Measurements from ENCODE around the gene CPM. TPM values are rescaled to one million over a fixed set of nuclear protein-coding genes. Genes with fewer than 3 reads are reported as not detected.

Gene CPM
- total RNA-seq, 2 experiments from 2014 or later = 3.8 to 13.0 TPM

- intact Hi-C loops (cut with micrococcal nuclease; ENCODE audit: unreplicated experiment) = no loop called here
- Histone ChIP-seq H3K9me2 (ENCODE audit: insufficient read depth, low read length) (no peaks in the 10 kb centered on the region), H2AFZ (ENCODE audit: low read length) (no peak overlapping the region), H3K4me1 (ENCODE audit: insufficient read depth, low read length, poor library complexity, severe bottlenecking) (no peaks in the 10 kb centered on the region), H3K27ac (ENCODE audit: low read depth, low read length, poor library complexity, severe bottlenecking) (no peak overlapping the region), H4K20me1 (ENCODE audit: insufficient read depth, low read length) (no peaks in the 10 kb centered on the region), H3K9me3 (ENCODE audit: low read length) (no peaks in the 10 kb centered on the region), H3K4me2 (ENCODE audit: low read length) (no peak overlapping the region), H3K36me3 (ENCODE audit: insufficient read depth, low read length) (no peaks in the 10 kb centered on the region), H3K4me3 (ENCODE audit: low read depth, low read length, poor library complexity, severe bottlenecking) (no peak overlapping the region), H3K79me2 (ENCODE audit: insufficient read depth, low read depth, low read length) (no peaks in the 10 kb centered on the region)
- no TSS peak for BruUV-seq (replicated peaks)
- ChIA-PET POLR2A (interaction anchor here (1.8 kb wide), 1 partner anchor 9 kb away, joined by 8 read pairs; no protein-coding TSS in a partner anchor), CTCF (ENCODE audit: unreplicated experiment) (interaction anchor here (0.9 kb wide), 1 partner anchor 44 kb away, joined by 3 read pairs; no protein-coding TSS in a partner anchor)
- no peak for DNase-seq (ENCODE audit: low spot score)
- TF ChIP-seq EZH2phosphoT487 (IDR thresholded peaks at IDR 0.05; ENCODE audit: borderline replicate concordance, low read depth, low read length) = no peak
- TF ChIP-seq, protein P1, sequence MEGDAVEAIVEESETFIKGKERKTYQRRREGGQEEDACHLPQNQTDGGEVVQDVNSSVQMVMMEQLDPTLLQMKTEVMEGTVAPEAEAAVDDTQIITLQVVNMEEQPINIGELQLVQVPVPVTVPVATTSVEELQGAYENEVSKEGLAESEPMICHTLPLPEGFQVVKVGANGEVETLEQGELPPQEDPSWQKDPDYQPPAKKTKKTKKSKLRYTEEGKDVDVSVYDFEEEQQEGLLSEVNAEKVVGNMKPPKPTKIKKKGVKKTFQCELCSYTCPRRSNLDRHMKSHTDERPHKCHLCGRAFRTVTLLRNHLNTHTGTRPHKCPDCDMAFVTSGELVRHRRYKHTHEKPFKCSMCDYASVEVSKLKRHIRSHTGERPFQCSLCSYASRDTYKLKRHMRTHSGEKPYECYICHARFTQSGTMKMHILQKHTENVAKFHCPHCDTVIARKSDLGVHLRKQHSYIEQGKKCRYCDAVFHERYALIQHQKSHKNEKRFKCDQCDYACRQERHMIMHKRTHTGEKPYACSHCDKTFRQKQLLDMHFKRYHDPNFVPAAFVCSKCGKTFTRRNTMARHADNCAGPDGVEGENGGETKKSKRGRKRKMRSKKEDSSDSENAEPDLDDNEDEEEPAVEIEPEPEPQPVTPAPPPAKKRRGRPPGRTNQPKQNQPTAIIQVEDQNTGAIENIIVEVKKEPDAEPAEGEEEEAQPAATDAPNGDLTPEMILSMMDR (conservative IDR thresholded peaks at IDR 0.05; ENCODE audit: low read length) = no peak
Measured at GRCh38 chr12:68911197-68911718, 21.7 kb downstream of the CPM start.

DNA sequence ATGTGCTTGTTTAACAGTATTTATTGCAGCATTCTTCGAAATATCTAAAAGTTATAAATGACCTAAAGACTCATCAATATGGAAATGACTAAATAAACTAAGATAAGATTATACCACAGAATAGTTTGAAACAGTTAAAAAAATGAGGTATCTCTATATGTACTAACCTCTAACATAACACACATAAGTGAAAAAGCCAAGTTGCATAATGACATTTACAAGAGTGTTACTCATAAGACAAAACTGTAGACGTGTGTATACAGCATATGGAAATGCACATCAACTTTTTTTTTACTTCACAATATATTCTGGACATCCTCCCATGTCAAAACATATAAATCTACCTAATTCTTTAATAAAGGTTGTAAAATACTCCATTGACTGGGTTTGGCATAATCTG lies 22.8 kb downstream of the CPM start:
- ChIA-PET POLR2A (interaction anchor here (0.7 to 1.8 kb wide), 2 partner anchors 8 to 12 kb away, joined by 3 to 8 read pairs; no protein-coding TSS in a partner anchor), CTCF (ENCODE audit: unreplicated experiment) (no interaction called here)
- DNase-seq (ENCODE audit: low spot score) = no peak
- Histone ChIP-seq H4K20me1 (ENCODE audit: insufficient read depth, low read length) (no peaks in the 10 kb centered on the region), H3K9me3 (ENCODE audit: low read length) (no peaks in the 10 kb centered on the region), H3K79me2 (ENCODE audit: insufficient read depth, low read depth, low read length) (no peaks in the 10 kb centered on the region), H3K4me1 (ENCODE audit: insufficient read depth, low read length, poor library complexity, severe bottlenecking) (peaks cover 1% of the 10 kb centered on the region), H3K4me2 (ENCODE audit: low read length) (no peak overlapping the region), H3K4me3 (ENCODE audit: low read depth, low read length, poor library complexity, severe bottlenecking) (no peak overlapping the region), H3K9me2 (ENCODE audit: insufficient read depth, low read length) (no peaks in the 10 kb centered on the region), H3K36me3 (ENCODE audit: insufficient read depth, low read length) (no peaks in the 10 kb centered on the region), H3K27ac (ENCODE audit: low read depth, low read length, poor library complexity, severe bottlenecking) (no peak overlapping the region), H2AFZ (ENCODE audit: low read length) (no peak overlapping the region)
- intact Hi-C loops (cut with micrococcal nuclease; ENCODE audit: unreplicated experiment) = no loop called here
- BruUV-seq (replicated peaks) = no TSS peak
- TF ChIP-seq, protein P1 (conservative IDR thresholded peaks at IDR 0.05; ENCODE audit: low read length) = no peak
- no peak for TF ChIP-seq EZH2phosphoT487 (IDR thresholded peaks at IDR 0.05; ENCODE audit: borderline replicate concordance, low read depth, low read length)

GRCh38 chr12:68908076-68908475 lies 24.9 kb downstream of the CPM start:
- no peaks in the 10 kb centered on the region for H3K9me3 ChIP-seq (ENCODE audit: low read length)
- H3K4me1 ChIP-seq (ENCODE audit: insufficient read depth, low read length, poor library complexity, severe bottlenecking) = peaks cover 15% of the 10 kb centered on the region
- H3K4me2 ChIP-seq (ENCODE audit: low read length) = no peak overlapping the region
- no peaks in the 10 kb centered on the region for H3K9me2 ChIP-seq (ENCODE audit: insufficient read depth, low read length)
- no peak overlapping the region for H2AFZ ChIP-seq (ENCODE audit: low read length)
- ChIA-PET CTCF (ENCODE audit: unreplicated experiment) (no interaction called here), POLR2A (interaction anchor here (0.6 kb wide), 2 partner anchors 54 to 706 kb away, joined by 3 read pairs; no protein-coding TSS in a partner anchor)
- BruUV-seq (replicated peaks) = no TSS peak
- H3K36me3 ChIP-seq (ENCODE audit: insufficient read depth, low read length) = no peaks in the 10 kb centered on the region
- intact Hi-C loops (cut with micrococcal nuclease; ENCODE audit: unreplicated experiment) = no loop called here
- no peaks in the 10 kb centered on the region for H3K79me2 ChIP-seq (ENCODE audit: insufficient read depth, low read depth, low read length)
- H3K27ac ChIP-seq (ENCODE audit: low read depth, low read length, poor library complexity, severe bottlenecking) = no peak overlapping the region
- H4K20me1 ChIP-seq (ENCODE audit: insufficient read depth, low read length) = no peaks in the 10 kb centered on the region
- TF ChIP-seq, protein P1 (conservative IDR thresholded peaks at IDR 0.05; ENCODE audit: low read length) = no peak
- TF ChIP-seq EZH2phosphoT487 (IDR thresholded peaks at IDR 0.05; ENCODE audit: borderline replicate concordance, low read depth, low read length) = no peak
- H3K4me3 ChIP-seq (ENCODE audit: low read depth, low read length, poor library complexity, severe bottlenecking) = no peak overlapping the region
- DNase-seq (ENCODE audit: low spot score) = no peak
